GM23338 (cell line): Measurements from ENCODE around the gene AP2B1.

Experiments used
- CREB1 ChIP-seq: fragments of 250-450 bp; sonication (Bioruptor Pico); IDR thresholded peaks from 2 replicates; pipeline ENCODE4 v1.5.0; 2020; ENCODE audit warnings: low read depth, mild to moderate bottlenecking, moderate library complexity
- EZH2 ChIP-seq: fragments of 200-600 bp; sonication (generic); IDR thresholded peaks from one replicate; pipeline ENCODE4 v1.8.0; 2017; ENCODE audit warnings: antibody characterized with exemption, mild to moderate bottlenecking, low read depth; ENCODE audit not compliant: unreplicated experiment
- EZH2phosphoT487 ChIP-seq: fragments of 200-600 bp; sonication (generic); IDR thresholded peaks from one replicate; pipeline ENCODE4 v1.8.1; 2018; ENCODE audit warnings: antibody characterized with exemption; ENCODE audit not compliant: unreplicated experiment
- JUNB ChIP-seq: IDR thresholded peaks from one replicate; pipeline ENCODE4 v1.6.1; 2016; ENCODE audit warnings: antibody characterized with exemption; ENCODE audit not compliant: unreplicated experiment
- POLR2AphosphoS5 ChIP-seq: IDR thresholded peaks from 2 replicates; pipeline ENCODE4 v1.6.1; 2016; ENCODE audit warnings: antibody characterized with exemption, low read depth
- TF ChIP-seq, protein P1 (sequence below), 2 experiments: fragments of 200-600 bp in 1 of 2; sonication (generic) in 1 of 2; conservative IDR thresholded peaks; 2 replicates each; pipeline versions ENCODE4 v1.5.1 to v1.6.1; 2016 to 2017; ENCODE audit warnings: antibody characterized with exemption in 2 of 2, low read depth in 2 of 2, mild to moderate bottlenecking in 2 of 2, moderate library complexity in 1 of 2
- TF ChIP-seq, protein P2 (sequence below): IDR thresholded peaks from one replicate; pipeline ENCODE4 v1.6.1; 2018; ENCODE audit warnings: antibody characterized with exemption; ENCODE audit not compliant: unreplicated experiment
- TF ChIP-seq, protein P3 (sequence below): fragments of 250-450 bp; sonication (Bioruptor Pico); IDR thresholded peaks from 2 replicates; pipeline ENCODE4 v1.5.0; 2020; ENCODE audit warnings: mild to moderate bottlenecking, moderate library complexity

DNA sequence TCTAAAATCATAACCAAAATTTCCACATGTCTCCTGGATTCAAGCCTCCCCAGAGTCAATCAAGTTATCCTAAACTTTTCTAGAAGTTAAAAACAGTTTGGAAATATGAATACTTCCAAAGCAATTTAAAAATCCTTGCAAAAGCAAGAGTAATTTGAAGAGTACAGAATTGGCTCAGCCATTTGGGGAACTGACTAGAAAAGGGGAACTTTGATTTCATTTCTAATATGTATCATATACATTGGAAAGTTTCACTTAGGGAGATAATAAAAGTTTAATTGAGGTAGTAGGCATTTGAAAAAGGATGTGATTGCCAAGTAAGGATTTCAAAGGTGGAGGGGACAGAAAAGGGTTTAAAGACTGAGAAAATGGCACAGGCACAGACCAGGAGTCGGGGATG lies 40.6 kb upstream of the AP2B1 start:
- TF ChIP-seq, protein P1, sequence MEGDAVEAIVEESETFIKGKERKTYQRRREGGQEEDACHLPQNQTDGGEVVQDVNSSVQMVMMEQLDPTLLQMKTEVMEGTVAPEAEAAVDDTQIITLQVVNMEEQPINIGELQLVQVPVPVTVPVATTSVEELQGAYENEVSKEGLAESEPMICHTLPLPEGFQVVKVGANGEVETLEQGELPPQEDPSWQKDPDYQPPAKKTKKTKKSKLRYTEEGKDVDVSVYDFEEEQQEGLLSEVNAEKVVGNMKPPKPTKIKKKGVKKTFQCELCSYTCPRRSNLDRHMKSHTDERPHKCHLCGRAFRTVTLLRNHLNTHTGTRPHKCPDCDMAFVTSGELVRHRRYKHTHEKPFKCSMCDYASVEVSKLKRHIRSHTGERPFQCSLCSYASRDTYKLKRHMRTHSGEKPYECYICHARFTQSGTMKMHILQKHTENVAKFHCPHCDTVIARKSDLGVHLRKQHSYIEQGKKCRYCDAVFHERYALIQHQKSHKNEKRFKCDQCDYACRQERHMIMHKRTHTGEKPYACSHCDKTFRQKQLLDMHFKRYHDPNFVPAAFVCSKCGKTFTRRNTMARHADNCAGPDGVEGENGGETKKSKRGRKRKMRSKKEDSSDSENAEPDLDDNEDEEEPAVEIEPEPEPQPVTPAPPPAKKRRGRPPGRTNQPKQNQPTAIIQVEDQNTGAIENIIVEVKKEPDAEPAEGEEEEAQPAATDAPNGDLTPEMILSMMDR (conservative IDR thresholded peaks at IDR 0.05; ENCODE audit: low read depth in 2 of 2) = no peak
- TF ChIP-seq, protein P2, sequence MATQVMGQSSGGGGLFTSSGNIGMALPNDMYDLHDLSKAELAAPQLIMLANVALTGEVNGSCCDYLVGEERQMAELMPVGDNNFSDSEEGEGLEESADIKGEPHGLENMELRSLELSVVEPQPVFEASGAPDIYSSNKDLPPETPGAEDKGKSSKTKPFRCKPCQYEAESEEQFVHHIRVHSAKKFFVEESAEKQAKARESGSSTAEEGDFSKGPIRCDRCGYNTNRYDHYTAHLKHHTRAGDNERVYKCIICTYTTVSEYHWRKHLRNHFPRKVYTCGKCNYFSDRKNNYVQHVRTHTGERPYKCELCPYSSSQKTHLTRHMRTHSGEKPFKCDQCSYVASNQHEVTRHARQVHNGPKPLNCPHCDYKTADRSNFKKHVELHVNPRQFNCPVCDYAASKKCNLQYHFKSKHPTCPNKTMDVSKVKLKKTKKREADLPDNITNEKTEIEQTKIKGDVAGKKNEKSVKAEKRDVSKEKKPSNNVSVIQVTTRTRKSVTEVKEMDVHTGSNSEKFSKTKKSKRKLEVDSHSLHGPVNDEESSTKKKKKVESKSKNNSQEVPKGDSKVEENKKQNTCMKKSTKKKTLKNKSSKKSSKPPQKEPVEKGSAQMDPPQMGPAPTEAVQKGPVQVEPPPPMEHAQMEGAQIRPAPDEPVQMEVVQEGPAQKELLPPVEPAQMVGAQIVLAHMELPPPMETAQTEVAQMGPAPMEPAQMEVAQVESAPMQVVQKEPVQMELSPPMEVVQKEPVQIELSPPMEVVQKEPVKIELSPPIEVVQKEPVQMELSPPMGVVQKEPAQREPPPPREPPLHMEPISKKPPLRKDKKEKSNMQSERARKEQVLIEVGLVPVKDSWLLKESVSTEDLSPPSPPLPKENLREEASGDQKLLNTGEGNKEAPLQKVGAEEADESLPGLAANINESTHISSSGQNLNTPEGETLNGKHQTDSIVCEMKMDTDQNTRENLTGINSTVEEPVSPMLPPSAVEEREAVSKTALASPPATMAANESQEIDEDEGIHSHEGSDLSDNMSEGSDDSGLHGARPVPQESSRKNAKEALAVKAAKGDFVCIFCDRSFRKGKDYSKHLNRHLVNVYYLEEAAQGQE = no peak
- TF ChIP-seq EZH2 (no peak), JUNB (no peak), POLR2AphosphoS5 (no peak), CREB1 (no peak), EZH2phosphoT487 (no peak)
- TF ChIP-seq, protein P3, sequence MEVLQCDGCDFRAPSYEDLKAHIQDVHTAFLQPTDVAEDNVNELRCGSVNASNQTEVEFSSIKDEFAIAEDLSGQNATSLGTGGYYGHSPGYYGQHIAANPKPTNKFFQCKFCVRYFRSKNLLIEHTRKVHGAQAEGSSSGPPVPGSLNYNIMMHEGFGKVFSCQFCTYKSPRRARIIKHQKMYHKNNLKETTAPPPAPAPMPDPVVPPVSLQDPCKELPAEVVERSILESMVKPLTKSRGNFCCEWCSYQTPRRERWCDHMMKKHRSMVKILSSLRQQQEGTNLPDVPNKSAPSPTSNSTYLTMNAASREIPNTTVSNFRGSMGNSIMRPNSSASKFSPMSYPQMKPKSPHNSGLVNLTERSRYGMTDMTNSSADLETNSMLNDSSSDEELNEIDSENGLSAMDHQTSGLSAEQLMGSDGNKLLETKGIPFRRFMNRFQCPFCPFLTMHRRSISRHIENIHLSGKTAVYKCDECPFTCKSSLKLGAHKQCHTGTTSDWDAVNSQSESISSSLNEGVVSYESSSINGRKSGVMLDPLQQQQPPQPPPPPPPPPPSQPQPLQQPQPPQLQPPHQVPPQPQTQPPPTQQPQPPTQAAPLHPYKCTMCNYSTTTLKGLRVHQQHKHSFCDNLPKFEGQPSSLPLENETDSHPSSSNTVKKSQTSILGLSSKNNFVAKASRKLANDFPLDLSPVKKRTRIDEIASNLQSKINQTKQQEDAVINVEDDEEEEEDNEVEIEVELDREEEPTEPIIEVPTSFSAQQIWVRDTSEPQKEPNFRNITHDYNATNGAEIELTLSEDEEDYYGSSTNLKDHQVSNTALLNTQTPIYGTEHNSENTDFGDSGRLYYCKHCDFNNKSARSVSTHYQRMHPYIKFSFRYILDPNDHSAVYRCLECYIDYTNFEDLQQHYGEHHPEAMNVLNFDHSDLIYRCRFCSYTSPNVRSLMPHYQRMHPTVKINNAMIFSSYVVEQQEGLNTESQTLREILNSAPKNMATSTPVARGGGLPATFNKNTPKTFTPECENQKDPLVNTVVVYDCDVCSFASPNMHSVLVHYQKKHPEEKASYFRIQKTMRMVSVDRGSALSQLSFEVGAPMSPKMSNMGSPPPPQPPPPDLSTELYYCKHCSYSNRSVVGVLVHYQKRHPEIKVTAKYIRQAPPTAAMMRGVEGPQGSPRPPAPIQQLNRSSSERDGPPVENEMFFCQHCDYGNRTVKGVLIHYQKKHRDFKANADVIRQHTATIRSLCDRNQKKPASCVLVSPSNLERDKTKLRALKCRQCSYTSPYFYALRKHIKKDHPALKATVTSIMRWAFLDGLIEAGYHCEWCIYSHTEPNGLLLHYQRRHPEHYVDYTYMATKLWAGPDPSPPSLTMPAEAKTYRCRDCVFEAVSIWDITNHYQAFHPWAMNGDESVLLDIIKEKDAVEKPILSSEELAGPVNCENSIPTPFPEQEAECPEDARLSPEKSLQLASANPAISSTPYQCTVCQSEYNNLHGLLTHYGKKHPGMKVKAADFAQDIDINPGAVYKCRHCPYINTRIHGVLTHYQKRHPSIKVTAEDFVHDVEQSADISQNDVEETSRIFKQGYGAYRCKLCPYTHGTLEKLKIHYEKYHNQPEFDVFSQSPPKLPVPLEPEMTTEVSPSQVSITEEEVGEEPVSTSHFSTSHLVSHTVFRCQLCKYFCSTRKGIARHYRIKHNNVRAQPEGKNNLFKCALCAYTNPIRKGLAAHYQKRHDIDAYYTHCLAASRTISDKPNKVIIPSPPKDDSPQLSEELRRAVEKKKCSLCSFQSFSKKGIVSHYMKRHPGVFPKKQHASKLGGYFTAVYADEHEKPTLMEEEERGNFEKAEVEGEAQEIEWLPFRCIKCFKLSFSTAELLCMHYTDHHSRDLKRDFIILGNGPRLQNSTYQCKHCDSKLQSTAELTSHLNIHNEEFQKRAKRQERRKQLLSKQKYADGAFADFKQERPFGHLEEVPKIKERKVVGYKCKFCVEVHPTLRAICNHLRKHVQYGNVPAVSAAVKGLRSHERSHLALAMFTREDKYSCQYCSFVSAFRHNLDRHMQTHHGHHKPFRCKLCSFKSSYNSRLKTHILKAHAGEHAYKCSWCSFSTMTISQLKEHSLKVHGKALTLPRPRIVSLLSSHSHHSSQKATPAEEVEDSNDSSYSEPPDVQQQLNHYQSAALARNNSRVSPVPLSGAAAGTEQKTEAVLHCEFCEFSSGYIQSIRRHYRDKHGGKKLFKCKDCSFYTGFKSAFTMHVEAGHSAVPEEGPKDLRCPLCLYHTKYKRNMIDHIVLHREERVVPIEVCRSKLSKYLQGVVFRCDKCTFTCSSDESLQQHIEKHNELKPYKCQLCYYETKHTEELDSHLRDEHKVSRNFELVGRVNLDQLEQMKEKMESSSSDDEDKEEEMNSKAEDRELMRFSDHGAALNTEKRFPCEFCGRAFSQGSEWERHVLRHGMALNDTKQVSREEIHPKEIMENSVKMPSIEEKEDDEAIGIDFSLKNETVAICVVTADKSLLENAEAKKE = no peak
